ENCODE measurements around the gene NUP88.

Gene NUP88

GRCh38 chr17:5364696-5365095 is 54.8 kb downstream of the NUP88 start:
- H3K4me1 ChIP-seq (ENCODE audit: control insufficient read depth, low read length): no peaks in the 10 kb centered on the region
- H3K27me3 ChIP-seq (ENCODE audit: control insufficient read depth, low read length): no peaks in the 10 kb centered on the region
- H3K4me3 ChIP-seq (ENCODE audit: low read length): no peak overlapping the region
- H3K36me3 ChIP-seq (ENCODE audit: control insufficient read depth, low read length): peaks cover 60% of the 10 kb centered on the region
- H3F3A ChIP-seq (ENCODE audit: control insufficient read depth, insufficient read depth): no peaks in the 10 kb centered on the region
- H3K4me2 ChIP-seq (ENCODE audit: low read length): no peak overlapping the region
- TF ChIP-seq CTCF (IDR thresholded peaks at IDR 0.05; ENCODE audit: low read depth, low read length, poor library complexity, severe bottlenecking): no peak
- no peak for TF ChIP-seq EZH2phosphoT487 (IDR thresholded peaks at IDR 0.05; ENCODE audit: borderline replicate concordance, low read length)
- H3K79me2 ChIP-seq (ENCODE audit: control insufficient read depth, low read length): no peaks in the 10 kb centered on the region
- H3K9me3 ChIP-seq (ENCODE audit: control insufficient read depth, insufficient read depth, low read length): no peaks in the 10 kb centered on the region
- H3K27ac ChIP-seq (ENCODE audit: low read depth, low read length): no peak overlapping the region
- no peaks in the 10 kb centered on the region for H4K20me1 ChIP-seq (ENCODE audit: control insufficient read depth, insufficient read depth, low read depth, low read length)
- H3K9me2 ChIP-seq (replicated peaks; ENCODE audit: control insufficient read depth, low read length): no peaks in the 10 kb centered on the region

GRCh38 chr17:5364156-5364555 is 55.3 kb downstream of the NUP88 start:
- no peaks in the 10 kb centered on the region for H3K27me3 ChIP-seq (ENCODE audit: control insufficient read depth, low read length)
- no peaks in the 10 kb centered on the region for H3K79me2 ChIP-seq (ENCODE audit: control insufficient read depth, low read length)
- H3K27ac ChIP-seq (ENCODE audit: low read depth, low read length): no peak overlapping the region
- H3F3A ChIP-seq (ENCODE audit: control insufficient read depth, insufficient read depth): no peaks in the 10 kb centered on the region
- peaks cover 59% of the 10 kb centered on the region for H3K36me3 ChIP-seq (ENCODE audit: control insufficient read depth, low read length)
- no peaks in the 10 kb centered on the region for H4K20me1 ChIP-seq (ENCODE audit: control insufficient read depth, insufficient read depth, low read depth, low read length)
- H3K4me2 ChIP-seq (ENCODE audit: low read length): no peak overlapping the region
- TF ChIP-seq EZH2phosphoT487 (IDR thresholded peaks at IDR 0.05; ENCODE audit: borderline replicate concordance, low read length): no peak
- TF ChIP-seq CTCF (IDR thresholded peaks at IDR 0.05; ENCODE audit: low read depth, low read length, poor library complexity, severe bottlenecking): no peak
- no peaks in the 10 kb centered on the region for H3K9me3 ChIP-seq (ENCODE audit: control insufficient read depth, insufficient read depth, low read length)
- H3K4me3 ChIP-seq (ENCODE audit: low read length): no peak overlapping the region
- H3K9me2 ChIP-seq (replicated peaks; ENCODE audit: control insufficient read depth, low read length): no peaks in the 10 kb centered on the region
- no peaks in the 10 kb centered on the region for H3K4me1 ChIP-seq (ENCODE audit: control insufficient read depth, low read length)

- H3K4me3 ChIP-seq (ENCODE audit: low read length): no peak overlapping the region
- H3K27ac ChIP-seq (ENCODE audit: low read depth, low read length): no peak overlapping the region
- no peaks in the 10 kb centered on the region for H3K27me3 ChIP-seq (ENCODE audit: control insufficient read depth, low read length)
- no peak overlapping the region for H3K4me2 ChIP-seq (ENCODE audit: low read length)
- H3K79me2 ChIP-seq (ENCODE audit: control insufficient read depth, low read length): no peaks in the 10 kb centered on the region
- peaks cover 59% of the 10 kb centered on the region for H3K36me3 ChIP-seq (ENCODE audit: control insufficient read depth, low read length)
- H3F3A ChIP-seq (ENCODE audit: control insufficient read depth, insufficient read depth): no peaks in the 10 kb centered on the region
- no peak for TF ChIP-seq EZH2phosphoT487 (IDR thresholded peaks at IDR 0.05; ENCODE audit: borderline replicate concordance, low read length)
- no peak for TF ChIP-seq CTCF (IDR thresholded peaks at IDR 0.05; ENCODE audit: low read depth, low read length, poor library complexity, severe bottlenecking)
- no peaks in the 10 kb centered on the region for H3K4me1 ChIP-seq (ENCODE audit: control insufficient read depth, low read length)
- no peaks in the 10 kb centered on the region for H3K9me2 ChIP-seq (replicated peaks; ENCODE audit: control insufficient read depth, low read length)
- no peaks in the 10 kb centered on the region for H3K9me3 ChIP-seq (ENCODE audit: control insufficient read depth, insufficient read depth, low read length)
- H4K20me1 ChIP-seq (ENCODE audit: control insufficient read depth, insufficient read depth, low read depth, low read length): no peaks in the 10 kb centered on the region
Measured at GRCh38 chr17:5362162-5362811, 57.2 kb downstream of the NUP88 start.
